CD4-positive, alpha-beta T cell treated with Interleukin-15 for 1 hour (primary cell): ENCODE results near the gene ATG16L1.

ENCODE experiments used
- DNase-seq: peaks from one replicate; pipeline ENCODE4 v3.0.0-alpha.2; 2020

Gene ATG16L1

GRCh38 chr2:233227346-233227978, 24.0 kb upstream of the ATG16L1 start:
- DNase-seq: no peak

- DNase-seq: no peak
Measured at GRCh38 chr2:233228376-233228775, 23.1 kb upstream of the ATG16L1 start.

GRCh38 chr2:233233618-233234230, 17.7 kb upstream of the ATG16L1 start:
- DNase-seq: no peak

GRCh38 chr2:233234264-233234663, 17.2 kb upstream of the ATG16L1 start:
- no peak for DNase-seq

GRCh38 chr2:233234996-233235395, 16.5 kb upstream of the ATG16L1 start:
- no peak for DNase-seq

GRCh38 chr2:233235977-233236376, 15.5 kb upstream of the ATG16L1 start:
- no peak for DNase-seq

GRCh38 chr2:233236820-233237589, 14.5 kb upstream of the ATG16L1 start:
- no peak for DNase-seq

- no peak for DNase-seq
Measured at GRCh38 chr2:233240897-233241296, 10.6 kb upstream of the ATG16L1 start.

- no peak for DNase-seq
Measured at GRCh38 chr2:233241803-233242202, 9.7 kb upstream of the ATG16L1 start.

- DNase-seq: no peak
Measured at GRCh38 chr2:233242231-233242927, 9.1 kb upstream of the ATG16L1 start.

GRCh38 chr2:233243348-233243747, 8.1 kb upstream of the ATG16L1 start:
- DNase-seq: no peak

- no peak for DNase-seq
Measured at GRCh38 chr2:233244818-233245217, 6.7 kb upstream of the ATG16L1 start.

- no peak for DNase-seq
Measured at GRCh38 chr2:233245406-233245805, 6.1 kb upstream of the ATG16L1 start.

- no peak for DNase-seq
Measured at GRCh38 chr2:233247116-233247515, 4.4 kb upstream of the ATG16L1 start.

- peak; percentile 55 for DNase-seq
Measured at GRCh38 chr2:233247744-233248143, 3.7 kb upstream of the ATG16L1 start.

- peak; percentile 35 for DNase-seq
Measured at GRCh38 chr2:233248999-233249398, 2.5 kb upstream of the ATG16L1 start.

GRCh38 chr2:233250568-233250967, 905 bp upstream of the ATG16L1 start:
- no peak for DNase-seq

- no peak for DNase-seq
Measured at GRCh38 chr2:233250985-233251305, 528 bp upstream of the ATG16L1 start.

GRCh38 chr2:233252227-233252626, 754 bp downstream of the ATG16L1 start:
- DNase-seq: no peak

- no peak for DNase-seq
Measured at GRCh38 chr2:233255151-233255550, 3.7 kb downstream of the ATG16L1 start.

- DNase-seq: no peak
Measured at GRCh38 chr2:233256048-233256447, 4.6 kb downstream of the ATG16L1 start.

- no peak for DNase-seq
Measured at GRCh38 chr2:233258211-233258610, 6.7 kb downstream of the ATG16L1 start.

GRCh38 chr2:233259730-233260129, 8.3 kb downstream of the ATG16L1 start:
- DNase-seq: no peak

GRCh38 chr2:233260661-233261060, 9.2 kb downstream of the ATG16L1 start:
- DNase-seq: no peak
